SKM-1 (cell line): ENCODE measurements around the gene GLTP.
"Not testable (repeated sequence)": the region's sequence is repeated elsewhere in the genome, so short reads cannot be mapped to it uniquely, and the experiment has no call there.

Experiments used
- DNase-seq: peaks from one replicate; lab custom pipeline; 2025; ENCODE audit not compliant: unreplicated experiment; lab: John Stamatoyannopoulos, UW

Gene GLTP

GRCh38 chr12:109880043-109880931 lies at the start of gene GLTP:
TSS of gene GLTP (minus strand) at chr12:109880541. CDS start at chr12:109880374, 167 bp downstream.
- peak; percentile 21 for DNase-seq

GRCh38 chr12:109929326-109929725 lies 49.0 kb upstream of the GLTP start:
- not testable (repeated sequence) for DNase-seq

GRCh38 chr12:109928058-109928656 lies 47.8 kb upstream of the GLTP start:
- no peak for DNase-seq

- no peak for DNase-seq
Observed at GRCh38 chr12:109927622-109928021, 47.3 kb upstream of the GLTP start.

DNA sequence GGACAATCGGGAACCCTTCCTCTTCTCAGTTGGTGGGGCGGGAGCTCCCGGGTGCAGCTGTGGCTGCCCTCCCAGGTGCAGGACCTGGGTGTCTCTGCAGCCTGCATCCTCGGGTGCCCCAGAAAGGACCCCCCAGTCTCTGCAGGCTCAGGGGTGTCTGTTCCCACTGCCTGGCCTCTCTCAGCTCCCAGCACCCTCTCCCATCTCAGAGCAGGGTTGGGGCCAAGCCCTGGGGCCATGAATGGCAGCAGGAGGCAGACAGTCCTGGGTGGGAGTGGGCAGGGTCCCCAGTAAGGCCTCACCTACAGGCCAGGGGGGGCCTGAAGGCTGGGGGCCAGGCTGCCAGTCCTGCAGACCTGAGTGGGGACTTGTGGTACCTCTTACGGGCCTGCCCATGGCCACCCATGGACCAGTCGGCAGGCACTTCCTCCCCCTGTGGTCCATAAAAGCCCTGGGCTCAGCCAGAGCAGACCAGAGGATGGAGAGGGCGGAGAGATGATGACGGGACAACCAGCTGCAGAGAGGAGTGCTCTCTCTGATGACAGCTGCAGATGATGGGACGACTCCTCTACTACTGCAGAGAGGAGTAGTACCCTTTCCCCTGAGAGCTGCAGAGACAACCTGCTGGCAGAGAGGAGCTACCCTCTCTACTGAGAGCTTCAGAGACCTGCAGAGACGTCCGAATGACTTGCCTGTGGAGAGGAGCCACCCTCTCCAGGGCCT lies 46.3 kb upstream of the GLTP start:
- no peak for DNase-seq

DNA sequence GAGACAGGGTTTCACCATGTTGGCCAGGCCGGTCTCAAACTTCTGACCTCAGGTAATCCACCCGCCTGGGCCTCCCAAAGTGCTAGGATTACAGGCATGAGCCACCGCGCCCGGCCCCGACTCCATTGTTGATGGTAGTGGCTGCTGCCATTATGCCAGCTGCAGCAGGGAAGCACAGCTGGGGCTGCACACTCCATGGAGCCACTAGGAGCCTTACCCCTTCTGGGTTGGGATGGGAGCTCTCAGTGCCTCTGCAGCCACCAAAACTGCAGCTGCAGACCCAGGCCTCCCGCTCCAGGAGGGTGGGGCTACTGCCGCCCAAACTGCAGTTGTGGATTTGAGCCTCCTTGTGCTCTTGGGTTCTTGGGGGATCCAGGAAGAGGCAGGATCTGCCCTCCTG lies 45.7 kb upstream of the GLTP start:
- no peak for DNase-seq

- DNase-seq, result no peak
Observed at GRCh38 chr12:109925185-109925840, 45.0 kb upstream of the GLTP start.

DNA sequence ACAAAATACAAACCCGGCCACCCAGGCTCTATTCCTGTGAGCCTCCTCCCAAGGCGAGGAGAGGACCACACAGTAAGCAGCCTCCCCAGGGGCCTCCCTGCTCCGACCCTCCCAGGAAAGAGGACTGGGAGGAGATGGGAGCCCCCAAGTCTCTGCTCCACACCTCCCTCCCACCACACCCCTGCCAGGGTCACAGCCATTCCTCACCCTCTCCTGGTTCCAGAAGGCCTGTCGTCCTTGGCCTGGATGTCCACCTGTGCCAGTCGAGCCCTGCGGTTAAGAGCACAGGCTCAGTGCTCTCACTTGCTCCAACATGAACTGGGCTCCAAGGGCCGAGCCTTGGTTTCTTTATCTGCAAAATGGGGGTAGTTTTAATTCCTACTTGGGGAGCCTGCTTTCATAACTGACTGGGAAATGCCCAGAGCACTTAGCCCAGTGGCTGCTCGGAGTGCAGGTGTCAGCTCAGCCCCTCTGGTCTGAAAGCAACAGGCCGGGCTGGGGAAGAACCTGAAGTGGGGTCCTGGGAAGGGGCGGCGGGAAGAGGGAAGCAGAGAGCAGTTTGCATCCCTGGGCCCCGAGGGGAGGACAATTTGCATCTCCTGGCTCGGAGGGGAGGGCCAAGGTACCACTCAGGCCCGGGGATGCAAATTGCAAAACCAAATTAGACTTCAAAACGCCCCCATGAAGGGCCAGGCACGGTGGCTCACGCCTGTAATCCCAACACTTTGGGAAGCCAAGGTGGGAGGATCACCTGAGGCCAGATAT lies 43.3 kb upstream of the GLTP start:
- DNase-seq, result no peak

DNA sequence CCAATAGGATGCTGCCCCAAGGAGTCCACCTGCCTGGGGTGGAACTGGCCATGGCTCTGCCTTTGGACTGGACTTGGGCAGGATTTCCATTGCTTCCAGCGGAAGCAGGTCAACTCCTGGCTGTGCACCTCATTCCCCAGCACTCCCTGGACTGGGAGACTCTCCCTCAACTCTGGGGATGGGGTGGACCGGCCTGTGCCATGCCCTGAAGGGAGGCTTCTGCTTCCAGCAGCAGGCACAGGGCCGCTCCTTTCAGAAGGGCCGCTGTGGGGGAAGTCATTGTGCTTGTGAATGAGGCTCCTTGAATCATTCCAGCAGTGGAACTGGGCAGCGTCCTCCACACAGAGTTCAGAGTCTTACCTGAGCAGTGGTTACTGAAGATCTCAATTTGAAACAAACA lies 42.7 kb upstream of the GLTP start:
- no peak for DNase-seq

DNA sequence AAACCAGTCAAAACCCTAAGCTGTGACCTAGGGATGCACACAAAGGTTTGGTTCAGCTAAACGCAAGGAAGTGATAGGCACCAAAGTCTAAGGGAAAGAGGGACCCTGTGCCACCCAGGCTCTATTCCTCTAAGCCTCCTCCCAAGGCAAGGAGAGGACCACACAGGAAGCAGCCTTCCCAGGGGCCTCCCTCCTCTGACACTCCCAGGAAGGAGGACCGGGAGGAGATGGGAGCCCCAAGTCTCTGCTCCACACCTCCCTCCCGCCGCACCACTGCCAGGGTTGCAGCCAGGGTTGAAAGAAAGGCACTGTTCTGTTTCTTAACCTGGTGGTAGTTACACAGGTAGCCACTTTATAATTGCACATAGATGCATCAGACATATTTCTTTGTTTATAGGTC lies 41.6 kb upstream of the GLTP start:
- no peak for DNase-seq

DNA sequence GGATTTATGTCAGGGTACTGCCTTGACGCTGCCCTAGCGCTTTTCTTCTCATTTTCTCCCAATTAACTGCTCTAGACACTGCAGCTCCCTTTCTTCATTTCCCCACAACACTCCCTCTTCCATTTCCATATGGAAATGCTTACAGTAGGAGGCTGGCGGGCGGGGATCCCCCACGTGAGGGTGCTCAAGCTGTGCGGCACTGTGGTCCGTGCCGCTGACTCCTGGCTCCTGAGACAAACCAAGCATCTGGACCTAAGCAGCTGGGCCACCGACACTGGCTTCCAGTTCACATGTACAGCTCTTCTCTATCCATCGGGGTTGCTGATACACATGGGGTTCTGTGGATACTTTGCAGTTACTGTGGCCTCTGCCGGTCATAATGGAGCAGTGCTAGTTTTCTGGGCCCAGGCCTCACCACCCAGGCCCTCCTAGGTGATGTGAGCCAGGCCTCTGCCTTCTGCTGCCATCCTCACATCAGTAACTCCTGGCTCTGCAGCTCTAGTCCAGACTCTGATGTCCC lies 40.0 kb upstream of the GLTP start:
- DNase-seq, result no peak

- no peak for DNase-seq
Observed at GRCh38 chr12:109919456-109919855, 39.1 kb upstream of the GLTP start.

GRCh38 chr12:109916045-109916444 lies 35.7 kb upstream of the GLTP start:
- DNase-seq, result no peak

GRCh38 chr12:109915171-109916040 lies 35.1 kb upstream of the GLTP start:
- no peak for DNase-seq

DNA sequence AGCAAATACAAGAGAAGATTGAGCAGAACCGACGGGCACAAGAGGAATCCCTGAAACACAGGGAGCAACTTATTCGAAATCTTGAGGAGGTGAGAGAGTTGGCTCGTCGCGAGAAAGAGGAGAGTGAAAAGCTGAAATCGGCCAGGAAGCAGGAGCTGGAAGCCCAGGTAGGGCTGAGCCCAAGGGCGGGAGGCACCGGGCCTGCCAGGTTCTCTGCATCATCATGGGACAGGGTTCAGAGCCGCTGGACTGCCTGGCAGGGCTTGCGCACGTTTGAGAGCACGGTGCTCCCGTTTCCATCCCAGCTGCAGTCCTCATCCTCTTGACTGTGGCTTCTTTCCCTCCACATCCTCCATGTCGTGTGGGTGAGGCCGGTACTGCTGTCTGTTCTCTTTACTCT lies 34.1 kb upstream of the GLTP start:
- DNase-seq, result no peak

GRCh38 chr12:109912855-109913321 lies 32.5 kb upstream of the GLTP start:
- no peak for DNase-seq

DNA sequence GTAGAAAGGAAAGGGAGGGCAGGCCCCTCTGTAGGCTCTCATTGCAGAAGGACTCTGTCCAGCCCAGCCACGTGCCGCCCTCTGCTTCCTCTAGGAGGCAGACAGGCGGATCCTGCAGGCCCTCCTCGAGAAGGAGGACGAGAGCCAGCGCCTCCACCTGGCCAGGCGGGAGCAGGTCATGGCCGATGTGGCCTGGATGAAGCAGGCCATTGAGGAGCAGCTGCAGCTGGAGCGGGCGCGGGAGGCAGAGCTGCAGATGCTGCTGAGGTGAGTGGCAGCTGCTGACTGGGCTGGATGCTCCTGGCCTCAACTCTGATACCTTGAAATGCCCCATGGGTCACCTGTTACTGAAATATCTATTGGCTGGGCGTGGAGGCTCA lies 30.6 kb upstream of the GLTP start:
- no peak for DNase-seq

DNA sequence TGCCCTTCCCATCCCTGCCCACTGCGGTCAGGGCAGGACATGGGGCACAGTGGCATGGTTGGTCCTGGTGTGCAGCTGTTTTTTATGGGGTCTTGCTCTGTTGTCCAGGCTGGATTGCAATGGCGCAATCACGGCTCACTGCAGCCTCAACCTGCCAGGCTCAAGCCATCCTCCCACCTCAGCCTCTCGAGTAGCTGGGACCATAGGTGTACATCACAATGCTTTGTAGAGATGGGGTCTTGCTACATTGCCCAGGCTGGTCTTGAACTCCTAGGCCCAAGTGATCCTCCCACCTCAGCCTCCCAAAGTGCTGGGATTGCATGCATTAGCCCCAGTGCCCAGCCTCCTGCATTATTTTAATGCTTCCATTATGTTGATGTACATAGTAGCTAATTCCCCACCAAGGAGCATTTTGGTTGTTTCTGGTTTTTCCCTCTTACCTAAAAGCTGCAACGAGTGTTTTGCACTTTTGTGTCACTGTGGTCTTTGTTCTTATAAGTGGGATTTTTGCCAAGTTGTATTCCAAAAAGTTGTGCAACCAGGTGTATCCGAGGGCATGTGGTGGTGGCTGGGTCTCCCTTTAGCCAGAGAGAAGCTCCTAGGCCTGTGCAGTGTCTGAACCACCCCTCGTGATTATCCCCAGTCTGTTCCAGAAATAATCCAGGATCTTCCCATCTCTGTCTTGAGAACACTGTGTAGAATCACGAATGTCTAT lies 30.1 kb upstream of the GLTP start:
- DNase-seq, result no peak

DNA sequence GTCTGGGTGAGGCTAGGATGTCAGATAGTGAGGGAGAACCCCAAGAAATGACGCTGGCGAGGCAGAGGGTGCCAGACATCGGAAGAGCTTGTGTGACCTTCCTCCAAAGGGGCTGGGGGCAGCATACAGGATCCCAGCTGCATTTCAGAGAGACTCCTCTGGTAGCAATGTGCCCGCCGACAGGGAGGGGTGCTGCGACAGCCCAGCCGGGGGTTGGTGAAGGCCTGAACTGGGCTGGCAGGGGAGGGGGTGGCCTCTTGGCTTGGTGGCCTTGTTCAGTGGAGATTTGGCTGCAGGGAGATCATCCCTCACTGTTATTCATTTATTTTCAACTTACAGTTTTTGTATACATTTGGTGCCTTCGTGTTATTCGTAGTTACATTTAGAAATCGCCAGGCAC lies 25.0 kb upstream of the GLTP start:
- no peak for DNase-seq
